ENCODE measurements around the gene VWA1. TPM values are rescaled to one million over a fixed set of nuclear protein-coding genes. Genes with fewer than 3 reads are reported as not detected.

Gene VWA1
- total and polyA plus RNA-seq, 10 of the 15 experiments (the other 5 are each of a cell fraction or from before 2014, with no cell fraction given), result 0.02 to 1.7 (median 0.32) TPM; not detected in 2

GRCh38 chr1:1424707-1425106 lies 10.8 kb upstream of the VWA1 start (continued):
- TF ChIP-seq IRF5 (IDR thresholded peaks at IDR 0.05; ENCODE audit: borderline replicate concordance) (no peak), MYC (IDR thresholded peaks at IDR 0.05; ENCODE audit: insufficient read depth, insufficient read length, insufficient replicate concordance, low read length, severe bottlenecking) (no peak), SREBF1 (IDR thresholded peaks at IDR 0.05; ENCODE audit: low read length) (no peak), SUPT20H (IDR thresholded peaks at IDR 0.05; ENCODE audit: borderline replicate concordance, control insufficient read depth, low read depth, low read length) (no peak), WRNIP1 (IDR thresholded peaks at IDR 0.05; ENCODE audit: borderline replicate concordance, low read depth, low read length) (no peak), E2F4 (IDR thresholded peaks at IDR 0.05; ENCODE audit: low read depth, low read length) (no peak), NFYB (IDR thresholded peaks at IDR 0.05; ENCODE audit: insufficient read depth, low read depth, low read length) (no peak)

- H3K27me3 ChIP-seq (replicated peaks in 1 of 2; ENCODE audit: control insufficient read depth in 2 of 2, insufficient read depth in 2 of 2, low read length in 1 of 2), result peaks cover 0 to 2% of the 10 kb centered on the region in 2 experiments; a peak in 1 of 4 replicates
- in situ Hi-C loops (cut with MboI), result no loop called here
- POLR2A ChIA-PET, result no interaction called here
- no peaks in the 10 kb centered on the region for H4K20me1 ChIP-seq (ENCODE audit: control insufficient read depth, insufficient read depth)
- no peak overlapping the region for H3K27ac ChIP-seq (ENCODE audit: control insufficient read depth, insufficient read depth)
- intact Hi-C loops (cut with micrococcal nuclease; ENCODE audit: unreplicated experiment), result no loop called here
- ATAC-seq (no peak), FAIRE-seq (no peak), DNase-seq (ENCODE audit: low read depth, low spot score) (no peak)
- RAD21 ChIA-PET (ENCODE audit: unreplicated experiment), result no interaction called here
- no peaks in the 10 kb centered on the region for H3K79me2 ChIP-seq (ENCODE audit: control insufficient read depth, insufficient read depth, low read length)
- SMC1A ChIA-PET (ENCODE audit: uncharacterized antibody, unreplicated experiment), result no interaction called here
- H3K4me1 ChIP-seq (ENCODE audit: control insufficient read depth, insufficient read depth, low read length), result peaks cover 3% of the 10 kb centered on the region; the same call in 1 of the 2 replicates
- H3K9ac ChIP-seq (ENCODE audit: control insufficient read depth, insufficient read depth, low read length), result no peak overlapping the region
- no peak overlapping the region for H3K4me2 ChIP-seq (ENCODE audit: control insufficient read depth, insufficient read depth)
- H3K9me3 ChIP-seq (replicated peaks; ENCODE audit: control insufficient read depth, insufficient read depth, low read length), result no peaks in the 10 kb centered on the region
- CTCF ChIA-PET, result interaction anchor here (1.1 kb wide), 1 partner anchor 11 kb away, joined by 3 read pairs; no protein-coding TSS in a partner anchor
- no peak overlapping the region for H3K4me3 ChIP-seq
- BruUV-seq (replicated peaks), result no TSS peak
- WGBS (ENCODE audit: insufficient coverage, insufficient replicate concordance, low lambda C conversion rate, missing lambda C conversion rate), result 83% methylated on average over 6 of the region's 12 CpGs
- no peaks in the 10 kb centered on the region for H3K36me3 ChIP-seq (ENCODE audit: control insufficient read depth in 2 of 2, insufficient read depth in 2 of 2, low read length in 1 of 2)
- H2AFZ ChIP-seq (ENCODE audit: control insufficient read depth, low read depth, low read length), result no peak overlapping the region
- no peak for TF ChIP-seq PKNOX1 (IDR thresholded peaks at IDR 0.05)
- TF ChIP-seq JUND (IDR thresholded peaks at IDR 0.05; ENCODE audit: low read depth, low read length), result no peak
- TF ChIP-seq HDAC2 (IDR thresholded peaks at IDR 0.05), result no peak
- TF ChIP-seq REST (IDR thresholded peaks at IDR 0.05; ENCODE audit: low read depth, low read length), result no peak
- TF ChIP-seq CEBPZ (IDR thresholded peaks at IDR 0.05; ENCODE audit: low read depth, low read length), result no peak
Observed at GRCh38 chr1:1425426-1425752, 10.1 kb upstream of the VWA1 start.
